Left ventricle myocardium inferior (tissue), 1 donor: Measurements from ENCODE around the gene CCDC70. TPM values are rescaled to one million over a fixed set of nuclear protein-coding genes. Genes with fewer than 3 reads are reported as not detected.
A peak's percentile ranks its signal among the peaks of the same experiment; 100 is the strongest.

Experiments
- DNase-seq: peaks from one replicate; pipeline ENCODE4 v3.0.0-alpha.2; 2020
- H3K27ac ChIP-seq: fragments of 200-600 bp; replicated peaks from 2 replicates; pipeline ENCODE4 v1.8.0; 2021
- H3K27me3 ChIP-seq: fragments of 200-600 bp; 2 replicates; pipeline ENCODE4 v1.8.0; 2021; ENCODE audit warnings: low read depth
- H3K36me3 ChIP-seq: fragments of 200-600 bp; 2 replicates; pipeline ENCODE4 v1.8.0; 2021
- H3K4me1 ChIP-seq: fragments of 200-600 bp; 2 replicates; pipeline ENCODE4 v1.8.0; 2021
- H3K4me3 ChIP-seq: fragments of 200-600 bp; 2 replicates; pipeline ENCODE4 v1.8.0; 2021; ENCODE audit warnings: mild to moderate bottlenecking, moderate library complexity
- H3K9me3 ChIP-seq: fragments of 200-600 bp; replicated peaks from 2 replicates; pipeline ENCODE4 v1.8.0; 2021
- CTCF ChIP-seq: fragments of 200-600 bp; IDR thresholded peaks from 2 replicates; pipeline ENCODE4 v1.8.0; 2021; ENCODE audit warnings: antibody characterized with exemption, mild to moderate bottlenecking, borderline replicate concordance
- intact Hi-C: fragments of 100-400 bp; cut with micrococcal nuclease; formaldehyde crosslinking; loops from one replicate; pipeline ENCODE4 v1.11.0; 2022
- long read RNA-seq: library from polyadenylated mRNA; unstranded; transcript quantifications from one replicate; pipeline ENCODE4 v2.0.0, GENCODE V29; 2021
- total RNA-seq: library from RNA; stranded (reverse); fragmentation: NEBNext Ultra II Directional; extraction: Animal tissue kit (Norgen Biotek cat#: 25700); gene quantifications from one replicate; pipeline ENCODE4 v1.2.1, GENCODE V29; 2021
- donor health status: DM: no; HTN: yes; CAD: no; lungs with severe emphysema.

CCDC70 gene
- total RNA-seq: not detected
- long read RNA-seq: 0 reads

DNA sequence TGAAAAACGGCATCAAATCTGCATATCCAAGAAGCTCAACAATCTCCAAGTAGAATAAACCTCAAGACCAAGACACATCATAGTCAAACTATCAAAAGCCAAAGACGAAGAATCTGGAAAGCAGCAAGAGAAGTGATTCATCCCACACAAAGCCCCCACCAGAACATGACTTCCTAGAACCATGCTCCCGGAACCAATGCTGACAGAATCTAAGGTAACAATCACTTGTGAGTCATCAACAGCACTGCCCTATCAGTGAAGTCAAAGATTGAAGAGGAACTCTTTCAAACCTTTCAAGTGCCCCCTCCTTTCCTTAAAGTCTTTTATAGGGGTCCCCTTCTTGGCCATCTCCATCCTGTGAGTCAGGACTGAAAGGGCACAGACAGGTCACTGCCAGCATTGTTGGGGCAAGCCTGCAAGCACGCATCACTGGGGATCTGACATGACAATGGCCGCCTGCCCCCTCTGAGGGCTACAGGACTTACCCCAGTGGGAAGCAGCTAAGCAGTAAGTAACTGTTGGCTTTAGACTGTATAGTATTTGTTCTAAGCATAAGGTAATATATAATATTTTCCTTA, at the start of gene CCDC70:
Gene CCDC70, plus strand, starts transcription at position 247 of the 578 bp plus-strand sequence. CDS start 3,443 bp downstream, outside the sequence.
- no peaks in the 10 kb centered on the region for H3K9me3 ChIP-seq
- H3K27me3 ChIP-seq: no peaks in the 10 kb centered on the region
- DNase-seq: no peak
- intact Hi-C loops: no loop called here
- TF ChIP-seq CTCF: no peak
- H3K4me3 ChIP-seq: no peak within 1 kb of the TSS
- no peak within 1 kb of the TSS for H3K27ac ChIP-seq
- H3K4me1 ChIP-seq: no peaks in the 10 kb centered on the region
- no peaks in the 10 kb centered on the region for H3K36me3 ChIP-seq

DNA sequence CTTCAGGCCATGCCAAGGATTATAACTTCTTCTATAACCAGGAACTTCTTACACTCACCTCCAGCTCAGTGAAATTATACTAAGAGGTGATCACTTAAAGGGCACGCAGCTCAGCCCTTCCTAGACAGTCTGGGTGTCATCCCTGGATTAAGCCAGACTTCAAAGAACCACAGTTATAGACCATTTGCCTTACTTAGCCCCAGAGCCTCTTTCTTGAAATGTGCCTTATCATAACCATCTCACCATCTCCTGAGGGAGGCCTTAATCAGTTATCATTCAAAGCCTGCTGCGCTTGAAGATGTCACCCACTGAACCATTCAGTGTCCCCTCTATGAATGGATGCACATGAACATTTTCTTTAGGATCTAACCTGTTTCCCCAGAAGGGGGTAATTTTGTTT, 47.7 kb upstream of the CCDC70 start:
- Histone ChIP-seq H3K4me1 (peaks cover 25% of the 10 kb centered on the region), H3K27me3 (no peaks in the 10 kb centered on the region), H3K4me3 (no peak overlapping the region), H3K9me3 (no peaks in the 10 kb centered on the region), H3K36me3 (no peaks in the 10 kb centered on the region), H3K27ac (no peak overlapping the region)
- DNase-seq: no peak
- no peak for TF ChIP-seq CTCF
- intact Hi-C loops: no loop called here

- DNase-seq: peak; percentile 52
- H3K27ac ChIP-seq: peak overlapping the region; percentile 28
- H3K36me3 ChIP-seq: no peaks in the 10 kb centered on the region
- peak; percentile 88 for TF ChIP-seq CTCF
- H3K27me3 ChIP-seq: no peaks in the 10 kb centered on the region
- H3K9me3 ChIP-seq: no peaks in the 10 kb centered on the region
- peak overlapping the region; percentile 41 for H3K4me3 ChIP-seq
- intact Hi-C loops: no loop called here
- H3K4me1 ChIP-seq: peaks cover 32% of the 10 kb centered on the region
Observed at GRCh38 chr13:51814825-51815650, 46.7 kb upstream of the CCDC70 start.

- no peaks in the 10 kb centered on the region for H3K27me3 ChIP-seq
- no peaks in the 10 kb centered on the region for H3K36me3 ChIP-seq
- peak overlapping the region; percentile 28 for H3K27ac ChIP-seq
- no peak for DNase-seq
- H3K4me3 ChIP-seq: no peak overlapping the region
- intact Hi-C loops: no loop called here
- no peak for TF ChIP-seq CTCF
- peaks cover 32% of the 10 kb centered on the region for H3K4me1 ChIP-seq
- H3K9me3 ChIP-seq: no peaks in the 10 kb centered on the region
Observed at GRCh38 chr13:51815848-51816247, 45.9 kb upstream of the CCDC70 start.

GRCh38 chr13:51816604-51817249, 45.0 kb upstream of the CCDC70 start:
- Histone ChIP-seq H3K27ac (no peak overlapping the region), H3K9me3 (no peaks in the 10 kb centered on the region), H3K4me3 (no peak overlapping the region), H3K36me3 (no peaks in the 10 kb centered on the region), H3K4me1 (peaks cover 34% of the 10 kb centered on the region), H3K27me3 (no peaks in the 10 kb centered on the region)
- DNase-seq: no peak
- intact Hi-C loops: no loop called here
- no peak for TF ChIP-seq CTCF
